ENCODE measurements around the gene APLP2. TPM values are rescaled to one million over a fixed set of nuclear protein-coding genes. Genes with fewer than 3 reads are reported as not detected.

The APLP2 gene
- total and polyA plus RNA-seq, 2 of the 13 experiments (the other 11 are each of a cell fraction or from before 2014, with no cell fraction given) = 315 to 594 TPM

- no peak for TF ChIP-seq BCLAF1 (IDR thresholded peaks at IDR 0.05)
- no peak for TF ChIP-seq REXO4 (CRISPR knock-in tag; IDR thresholded peaks at IDR 0.05; ENCODE audit: borderline replicate concordance)
- TF ChIP-seq, protein P1, sequence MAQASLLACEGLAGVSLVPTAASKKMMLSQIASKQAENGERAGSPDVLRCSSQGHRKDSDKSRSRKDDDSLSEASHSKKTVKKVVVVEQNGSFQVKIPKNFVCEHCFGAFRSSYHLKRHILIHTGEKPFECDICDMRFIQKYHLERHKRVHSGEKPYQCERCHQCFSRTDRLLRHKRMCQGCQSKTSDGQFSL (CRISPR knock-in tag; IDR thresholded peaks at IDR 0.05) = no peak
- TF ChIP-seq CHD2 (IDR thresholded peaks at IDR 0.05; ENCODE audit: low read depth, low read length) = no peak
- TF ChIP-seq ZIK1 (CRISPR knock-in tag; IDR thresholded peaks at IDR 0.05; ENCODE audit: borderline replicate concordance, low read depth) = no peak
- TF ChIP-seq HNRNPH1 (optimal IDR thresholded peaks at IDR 0.05; ENCODE audit: low read depth, low read length) = no peak
- TF ChIP-seq ZSCAN20 (CRISPR knock-in tag; IDR thresholded peaks at IDR 0.05; ENCODE audit: borderline replicate concordance) = no peak
- TF ChIP-seq RXRA (CRISPR knock-in tag; IDR thresholded peaks at IDR 0.05) = peak; percentile 50; the same call in 1 of the 2 replicates
- TF ChIP-seq BHLHE40 (IDR thresholded peaks at IDR 0.05; ENCODE audit: low read length) = no peak
- no peak for TF ChIP-seq ARNTL (CRISPR knock-in tag; IDR thresholded peaks at IDR 0.05)
- TF ChIP-seq KLF12 (CRISPR knock-in tag; IDR thresholded peaks at IDR 0.05; ENCODE audit: borderline replicate concordance) = no peak
- TF ChIP-seq JARID2 (CRISPR knock-in tag; IDR thresholded peaks at IDR 0.05; ENCODE audit: insufficient replicate concordance) = no peak
- 0 out of 2 replicates have a peak, but pooled peaks have one; percentile 11 for TF ChIP-seq ZMYM3 (CRISPR knock-in tag; IDR thresholded peaks at IDR 0.05)
- TF ChIP-seq ZC3H4 (CRISPR knock-in tag; IDR thresholded peaks at IDR 0.05; ENCODE audit: borderline replicate concordance) = no peak
- no peak for TF ChIP-seq ZNF367 (CRISPR knock-in tag; IDR thresholded peaks at IDR 0.05; ENCODE audit: borderline replicate concordance)
- no peak for TF ChIP-seq ZNF496 (CRISPR knock-in tag; IDR thresholded peaks at IDR 0.05; ENCODE audit: insufficient replicate concordance)
- TF ChIP-seq SMARCE1 (IDR thresholded peaks at IDR 0.05; ENCODE audit: borderline replicate concordance) = no peak
- TF ChIP-seq, protein P2, sequence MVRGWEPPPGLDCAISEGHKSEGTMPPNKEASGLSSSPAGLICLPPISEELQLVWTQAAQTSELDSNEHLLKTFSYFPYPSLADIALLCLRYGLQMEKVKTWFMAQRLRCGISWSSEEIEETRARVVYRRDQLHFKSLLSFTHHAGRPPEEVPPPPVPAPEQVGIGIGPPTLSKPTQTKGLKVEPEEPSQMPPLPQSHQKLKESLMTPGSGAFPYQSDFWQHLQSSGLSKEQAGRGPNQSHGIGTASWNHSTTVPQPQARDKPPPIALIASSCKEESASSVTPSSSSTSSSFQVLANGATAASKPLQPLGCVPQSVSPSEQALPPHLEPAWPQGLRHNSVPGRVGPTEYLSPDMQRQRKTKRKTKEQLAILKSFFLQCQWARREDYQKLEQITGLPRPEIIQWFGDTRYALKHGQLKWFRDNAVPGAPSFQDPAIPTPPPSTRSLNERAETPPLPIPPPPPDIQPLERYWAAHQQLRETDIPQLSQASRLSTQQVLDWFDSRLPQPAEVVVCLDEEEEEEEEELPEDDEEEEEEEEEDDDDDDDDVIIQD (CRISPR knock-in tag; IDR thresholded peaks at IDR 0.05; ENCODE audit: low read depth) = no peak
- TF ChIP-seq, protein P3, sequence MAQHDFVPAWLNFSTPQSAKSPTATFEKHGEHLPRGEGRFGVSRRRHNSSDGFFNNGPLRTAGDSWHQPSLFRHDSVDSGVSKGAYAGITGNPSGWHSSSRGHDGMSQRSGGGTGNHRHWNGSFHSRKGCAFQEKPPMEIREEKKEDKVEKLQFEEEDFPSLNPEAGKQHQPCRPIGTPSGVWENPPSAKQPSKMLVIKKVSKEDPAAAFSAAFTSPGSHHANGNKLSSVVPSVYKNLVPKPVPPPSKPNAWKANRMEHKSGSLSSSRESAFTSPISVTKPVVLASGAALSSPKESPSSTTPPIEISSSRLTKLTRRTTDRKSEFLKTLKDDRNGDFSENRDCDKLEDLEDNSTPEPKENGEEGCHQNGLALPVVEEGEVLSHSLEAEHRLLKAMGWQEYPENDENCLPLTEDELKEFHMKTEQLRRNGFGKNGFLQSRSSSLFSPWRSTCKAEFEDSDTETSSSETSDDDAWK (CRISPR knock-in tag; IDR thresholded peaks at IDR 0.05) = no peak
- no peak for TF ChIP-seq ZSCAN31 (CRISPR knock-in tag; IDR thresholded peaks at IDR 0.05; ENCODE audit: low read depth)
- TF ChIP-seq ZNF280D (CRISPR knock-in tag; IDR thresholded peaks at IDR 0.05) = no peak
- TF ChIP-seq POLR2A (IDR thresholded peaks at IDR 0.05; ENCODE audit: insufficient read depth in 1 of 2, low read depth in 2 of 2, low read length in 2 of 2) = 0 out of 4 replicates have a peak, but pooled peaks of 1 of the 2 experiments have one; percentile 27
Observed at GRCh38 chr11:130192845-130193267, 123.2 kb downstream of the APLP2 start (continued).

Data from HepG2 (cell line).